ENCODE measurements around the gene CRIP3.
"Not testable (repeated sequence)": the region's sequence is repeated elsewhere in the genome, so short reads cannot be mapped to it uniquely, and the experiment has no call there.

CRIP3 gene

GRCh38 chr6:43307451-43308100 is 1.1 kb downstream of the CRIP3 start:
- no peak for TF ChIP-seq CTCF (IDR thresholded peaks at IDR 0.05; ENCODE audit: low read length, missing control alignments)
- no peak for DNase-seq (ENCODE audit: low read depth)
- no peak overlapping the region for H3K4me3 ChIP-seq (replicated peaks; ENCODE audit: low read depth, low read length)

- no peak overlapping the region for H3K4me3 ChIP-seq (replicated peaks; ENCODE audit: low read depth, low read length)
- no peak for DNase-seq (ENCODE audit: low read depth)
- no peak for TF ChIP-seq CTCF (IDR thresholded peaks at IDR 0.05; ENCODE audit: low read length, missing control alignments)
These were observed 2.5 kb downstream of the CRIP3 start for GRCh38 chr6:43306086-43306485.

- TF ChIP-seq CTCF (IDR thresholded peaks at IDR 0.05; ENCODE audit: low read length, missing control alignments), result no peak
- H3K4me3 ChIP-seq (replicated peaks; ENCODE audit: low read depth, low read length), result no peak overlapping the region
- no peak for DNase-seq (ENCODE audit: low read depth)
These were observed 3.7 kb downstream of the CRIP3 start for GRCh38 chr6:43304882-43305281.

- no peak for TF ChIP-seq CTCF (IDR thresholded peaks at IDR 0.05; ENCODE audit: low read length, missing control alignments)
- DNase-seq (ENCODE audit: low read depth), result no peak
- H3K4me3 ChIP-seq (replicated peaks; ENCODE audit: low read depth, low read length), result no peak overlapping the region
These were observed 4.3 kb downstream of the CRIP3 start for GRCh38 chr6:43304361-43304760.

GRCh38 chr6:43303751-43304331 is 4.8 kb downstream of the CRIP3 start:
- TF ChIP-seq CTCF (IDR thresholded peaks at IDR 0.05; ENCODE audit: low read length, missing control alignments), result no peak
- H3K4me3 ChIP-seq (replicated peaks; ENCODE audit: low read depth, low read length), result no peak overlapping the region
- DNase-seq (ENCODE audit: low read depth), result no peak

GRCh38 chr6:43303006-43303405 is 5.6 kb downstream of the CRIP3 start:
- not testable (repeated sequence) for DNase-seq (ENCODE audit: low read depth); H3K4me3 ChIP-seq (replicated peaks; ENCODE audit: low read depth, low read length)

- DNase-seq (ENCODE audit: low read depth), result no peak
- H3K4me3 ChIP-seq (replicated peaks; ENCODE audit: low read depth, low read length), result no peak overlapping the region
- TF ChIP-seq CTCF (IDR thresholded peaks at IDR 0.05; ENCODE audit: low read length, missing control alignments), result no peak
These were observed 6.5 kb downstream of the CRIP3 start for GRCh38 chr6:43302126-43302525.
